Omental fat pad (tissue), 4 donors: Measurements from ENCODE around the gene SACM1L. TPM values are rescaled to one million over a fixed set of nuclear protein-coding genes. Genes with fewer than 3 reads are reported as not detected.

Experiments used
- ATAC-seq: fragments of 150-250 bp; one replicate; pipeline ENCODE4 v1.9.1; 2016; ENCODE audit warnings: mild to moderate bottlenecking, moderate library complexity; ENCODE audit not compliant: low FRiP score
- DNase-seq: peaks from one replicate; pipeline ENCODE4 v3.0.0-alpha.2; 2019; ENCODE audit warnings: low spot score
- total RNA-seq, 4 donors: library from RNA; depleted of rRNA; stranded (reverse); fragments of >200 nt; gene quantifications; one replicate each; pipeline ENCODE4 v1.1.0, GENCODE V29; 2016
- TF ChIP-seq, protein P1 (sequence below), 3 donors: fragments of 450-650 bp; IDR thresholded peaks; one replicate each; pipeline ENCODE4 v1.5.1; 2016 to 2017; ENCODE audit warnings: antibody characterized with exemption in 3 of 3, mild to moderate bottlenecking in 3 of 3, moderate library complexity in 2 of 3

The SACM1L gene
- total RNA-seq, 4 donors from 2014 or later = 36.9 to 63.4 (median 49.5) TPM

DNA sequence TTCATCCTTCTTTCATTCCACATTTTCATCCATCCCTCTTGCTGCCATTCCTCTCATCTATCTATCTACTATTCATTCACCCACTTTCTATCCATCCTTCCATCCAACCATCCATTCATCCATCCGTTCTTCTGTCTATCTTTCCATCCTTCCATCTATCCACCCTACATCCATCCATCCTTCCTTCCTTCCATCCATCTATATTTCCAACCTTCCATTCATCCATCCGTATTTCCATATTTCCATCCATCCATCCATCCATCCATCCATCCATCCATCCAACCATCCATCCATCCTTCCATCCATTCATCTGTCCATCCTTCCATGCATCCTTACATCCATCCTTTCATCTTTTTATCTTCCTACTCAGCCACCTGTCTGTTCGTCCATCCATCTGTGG is 93.2 kb downstream of the SACM1L start:
- TF ChIP-seq, protein P1, sequence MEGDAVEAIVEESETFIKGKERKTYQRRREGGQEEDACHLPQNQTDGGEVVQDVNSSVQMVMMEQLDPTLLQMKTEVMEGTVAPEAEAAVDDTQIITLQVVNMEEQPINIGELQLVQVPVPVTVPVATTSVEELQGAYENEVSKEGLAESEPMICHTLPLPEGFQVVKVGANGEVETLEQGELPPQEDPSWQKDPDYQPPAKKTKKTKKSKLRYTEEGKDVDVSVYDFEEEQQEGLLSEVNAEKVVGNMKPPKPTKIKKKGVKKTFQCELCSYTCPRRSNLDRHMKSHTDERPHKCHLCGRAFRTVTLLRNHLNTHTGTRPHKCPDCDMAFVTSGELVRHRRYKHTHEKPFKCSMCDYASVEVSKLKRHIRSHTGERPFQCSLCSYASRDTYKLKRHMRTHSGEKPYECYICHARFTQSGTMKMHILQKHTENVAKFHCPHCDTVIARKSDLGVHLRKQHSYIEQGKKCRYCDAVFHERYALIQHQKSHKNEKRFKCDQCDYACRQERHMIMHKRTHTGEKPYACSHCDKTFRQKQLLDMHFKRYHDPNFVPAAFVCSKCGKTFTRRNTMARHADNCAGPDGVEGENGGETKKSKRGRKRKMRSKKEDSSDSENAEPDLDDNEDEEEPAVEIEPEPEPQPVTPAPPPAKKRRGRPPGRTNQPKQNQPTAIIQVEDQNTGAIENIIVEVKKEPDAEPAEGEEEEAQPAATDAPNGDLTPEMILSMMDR (IDR thresholded peaks at IDR 0.05) = no peak
- ATAC-seq = no peak
- DNase-seq = no peak

DNA sequence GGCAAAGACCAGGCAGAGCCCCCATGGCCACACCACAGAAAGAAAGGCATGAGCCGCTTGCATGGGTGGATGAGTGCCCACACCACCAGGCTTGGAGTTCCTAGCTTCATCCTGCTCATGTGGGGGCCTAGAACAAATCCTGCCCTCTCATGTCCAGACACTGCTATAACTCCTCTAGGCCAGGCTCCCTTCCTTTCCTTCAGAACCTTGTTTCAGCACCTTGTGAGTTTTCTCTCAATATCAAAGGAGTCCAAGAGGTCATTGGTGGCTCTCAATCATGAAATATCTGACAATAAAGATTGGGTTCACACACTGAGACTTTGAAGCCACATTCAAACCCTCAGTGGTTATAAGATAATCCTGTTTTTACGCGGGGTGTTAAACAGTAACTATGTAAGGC is 94.5 kb downstream of the SACM1L start:
- no peak for DNase-seq
- ATAC-seq = no peak
- TF ChIP-seq, protein P1 (IDR thresholded peaks at IDR 0.05) = no peak

DNA sequence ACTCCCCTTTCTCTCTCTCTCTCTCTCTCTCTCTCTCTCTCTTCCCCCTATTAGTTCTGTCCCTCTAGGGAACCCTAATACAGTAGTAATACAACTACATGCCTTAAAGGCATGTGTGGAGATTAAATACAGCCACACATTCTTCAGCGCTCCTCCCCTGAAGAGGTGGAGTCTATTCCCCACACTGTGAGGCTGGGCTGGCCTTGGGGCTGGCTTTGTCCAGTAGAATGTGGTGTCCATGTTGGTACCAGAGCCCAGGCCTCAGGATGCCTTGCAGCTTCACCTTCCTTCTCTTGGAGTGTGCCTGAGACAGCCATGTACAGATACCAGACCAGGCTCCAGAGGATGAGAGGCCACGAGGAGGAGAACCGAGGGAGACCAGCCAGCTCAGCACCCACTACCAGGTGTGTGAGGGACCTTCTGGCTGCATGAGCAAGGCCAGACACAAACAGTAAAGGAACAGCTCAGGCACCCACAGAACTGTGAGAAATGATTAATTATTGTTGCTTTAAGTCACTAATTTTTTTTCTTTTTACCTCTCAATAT is 96.5 kb downstream of the SACM1L start:
- no peak for ATAC-seq
- no peak for DNase-seq
- TF ChIP-seq, protein P1 (IDR thresholded peaks at IDR 0.05) = no peak

DNA sequence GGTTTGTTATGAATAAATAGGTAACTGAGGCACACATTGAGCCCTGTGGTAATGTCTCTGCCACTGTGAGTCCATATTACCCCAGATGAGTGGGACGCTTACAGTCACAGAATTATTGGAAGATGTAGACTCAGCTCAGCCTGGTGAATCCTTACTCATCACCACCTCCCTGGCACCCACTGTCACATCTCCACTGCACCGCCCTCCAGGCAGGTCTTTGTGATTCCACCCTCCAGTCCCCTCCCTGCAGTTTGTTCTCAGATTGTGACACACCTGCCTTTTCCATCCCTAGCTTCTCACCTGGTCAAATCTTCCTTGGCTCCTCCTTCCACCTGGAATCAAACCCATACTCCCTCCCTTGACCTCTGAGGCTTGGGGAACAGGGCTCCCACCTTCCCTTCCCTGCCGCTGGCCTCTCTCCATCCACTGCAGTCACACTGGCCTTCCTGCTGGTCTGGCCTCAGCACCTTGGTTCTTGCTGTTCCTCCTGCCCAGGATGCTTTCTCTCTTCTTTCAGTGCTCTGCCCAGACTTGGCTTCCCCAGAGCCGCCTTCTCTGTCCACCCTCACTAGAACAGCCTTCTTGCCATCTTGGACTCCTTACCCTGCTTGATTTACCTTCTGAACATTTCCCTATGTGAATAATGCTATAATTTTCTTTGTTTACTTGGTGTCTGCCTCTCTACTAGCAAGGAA is 97.8 kb downstream of the SACM1L start:
- TF ChIP-seq, protein P1 (IDR thresholded peaks at IDR 0.05) = no peak
- ATAC-seq = no peak
- no peak for DNase-seq

DNA sequence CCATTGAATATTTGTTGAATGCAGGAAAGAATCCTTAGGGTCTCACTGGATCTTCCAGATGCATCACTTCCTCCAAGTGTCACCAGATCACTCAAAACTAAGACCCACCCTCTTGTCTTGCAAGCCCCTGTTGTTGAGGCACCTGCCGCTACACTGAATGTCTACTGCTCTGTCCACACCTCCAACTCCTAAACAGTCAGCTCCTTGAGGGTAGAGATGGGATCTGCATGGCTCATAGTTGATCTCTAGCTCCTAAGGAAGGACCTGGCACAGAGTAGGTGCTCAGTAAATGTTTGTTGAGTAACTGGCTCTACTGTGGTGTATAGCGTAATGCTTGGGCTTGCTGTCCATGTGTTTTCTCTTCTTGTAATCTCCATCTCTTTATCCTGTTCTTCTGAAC is 98.4 kb downstream of the SACM1L start:
- TF ChIP-seq, protein P1 (IDR thresholded peaks at IDR 0.05) = no peak
- ATAC-seq (no peak), DNase-seq (no peak)

DNA sequence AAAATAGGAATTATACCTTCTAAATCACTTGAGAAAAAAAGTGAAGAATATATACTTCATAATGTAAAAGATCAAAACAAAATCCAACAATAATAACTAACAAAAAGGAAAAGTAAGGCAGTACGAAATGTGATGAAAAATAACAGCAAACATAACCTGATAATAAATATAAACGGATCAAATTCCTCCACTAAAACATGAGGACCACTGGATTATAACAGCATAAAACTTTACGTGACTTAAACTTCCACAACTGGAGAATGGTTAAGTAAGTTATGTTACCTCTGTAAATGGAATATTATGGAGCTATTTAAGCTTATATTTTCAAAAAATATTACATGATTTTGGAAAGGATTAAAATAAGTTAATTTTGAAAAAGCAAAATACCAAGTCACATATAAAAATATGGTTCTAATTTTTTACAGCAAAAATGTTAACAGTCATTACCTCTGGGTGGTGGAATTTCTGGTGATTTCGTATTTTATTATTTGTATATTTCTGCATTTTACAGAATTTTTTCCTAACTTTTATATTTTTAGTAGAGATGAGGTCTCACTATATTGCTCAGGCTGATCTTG is 100.1 kb downstream of the SACM1L start:
- TF ChIP-seq, protein P1 (IDR thresholded peaks at IDR 0.05) = no peak
- no peak for ATAC-seq
- no peak for DNase-seq

DNA sequence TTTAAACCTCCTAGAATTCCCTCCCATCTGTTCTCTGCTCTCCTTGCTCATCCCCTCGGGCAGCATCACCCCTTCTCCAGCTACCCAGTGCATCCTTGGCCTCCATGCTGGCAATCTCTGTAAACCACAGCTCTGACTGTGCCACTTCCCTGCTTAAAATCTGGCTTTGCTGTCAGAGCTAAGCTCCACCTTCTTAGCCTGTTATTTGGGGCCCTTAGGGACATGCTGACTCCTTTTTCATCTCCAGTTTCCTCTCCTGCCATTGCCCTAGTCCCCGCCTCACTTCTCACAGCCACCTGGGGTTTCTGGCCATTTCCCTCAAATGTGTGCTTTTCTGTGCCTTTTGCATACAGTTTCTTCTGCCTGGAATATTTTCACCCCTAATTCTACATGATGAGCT is 101.4 kb downstream of the SACM1L start:
- no peak for DNase-seq
- no peak for ATAC-seq
- TF ChIP-seq, protein P1 (IDR thresholded peaks at IDR 0.05) = no peak
